Mesendoderm (in vitro differentiated cells): ENCODE results near the gene PALM.

Experiments used
- DNase-seq: peaks from one replicate; pipeline ENCODE4 v3.0.0; 2013
- H2AK5ac ChIP-seq: 2 replicates; pipeline ENCODE4 v1.6.1; 2013; ENCODE audit warnings: low read length, inconsistent platforms
- H2BK120ac ChIP-seq: 2 replicates; pipeline ENCODE4 v1.6.1; 2013; ENCODE audit warnings: low read depth, mild to moderate bottlenecking, low read length, moderate library complexity, mixed read lengths
- H2BK15ac ChIP-seq: replicated peaks from 2 replicates; pipeline ENCODE4 v1.6.1; 2013; ENCODE audit warnings: low read depth, mild to moderate bottlenecking, moderate library complexity
- H2BK5ac ChIP-seq: 2 replicates; pipeline ENCODE4 v1.6.1; 2013; ENCODE audit warnings: low read length, inconsistent platforms
- H3K18ac ChIP-seq: 2 replicates; pipeline ENCODE4 v1.6.1; 2013; ENCODE audit warnings: mild to moderate bottlenecking, low read length, mixed read lengths
- H3K23ac ChIP-seq: one replicate; pipeline ENCODE4 v1.6.1; 2013; ENCODE audit warnings: low read length
- H3K27ac ChIP-seq: 2 replicates; pipeline ENCODE4 v1.5.1; 2013; ENCODE audit warnings: low read depth, mild to moderate bottlenecking, inconsistent platforms, low read length, moderate library complexity
- H3K27me3 ChIP-seq: 2 replicates; pipeline ENCODE4 v1.6.1; 2013; ENCODE audit warnings: low read length, control low read depth, mild to moderate bottlenecking, inconsistent platforms; ENCODE audit not compliant: insufficient read depth, poor library complexity
- H3K36me3 ChIP-seq: 2 replicates; pipeline ENCODE4 v1.6.1; 2013; ENCODE audit warnings: low read length, inconsistent platforms; ENCODE audit not compliant: control insufficient read depth, insufficient read depth
- H3K4ac ChIP-seq: one replicate; pipeline ENCODE4 v1.6.1; 2013; ENCODE audit warnings: low read depth, mild to moderate bottlenecking, low read length, moderate library complexity
- H3K4me1 ChIP-seq: 2 replicates; pipeline ENCODE4 v1.6.1; 2013; ENCODE audit warnings: low read depth, low read length, inconsistent platforms; ENCODE audit not compliant: control insufficient read depth
- H3K4me2 ChIP-seq: 2 replicates; pipeline ENCODE4 v1.6.1; 2013; ENCODE audit warnings: low read length
- H3K4me3 ChIP-seq: 2 replicates; pipeline ENCODE4 v1.5.1; 2013; ENCODE audit warnings: mild to moderate bottlenecking, low read length
- H3K56ac ChIP-seq: one replicate; pipeline ENCODE4 v1.6.1; 2013; ENCODE audit warnings: low read length
- H3K79me1 ChIP-seq: 2 replicates; pipeline ENCODE4 v1.6.1; 2013; ENCODE audit warnings: low read length, inconsistent platforms
- H3K79me2 ChIP-seq: 2 replicates; pipeline ENCODE4 v1.6.1; 2013; ENCODE audit warnings: mild to moderate bottlenecking, low read length; ENCODE audit not compliant: control insufficient read depth, insufficient read depth
- H3K9ac ChIP-seq: 2 replicates; pipeline ENCODE4 v1.6.1; 2013; ENCODE audit warnings: low read length, inconsistent platforms
- H4K5ac ChIP-seq: one replicate; pipeline ENCODE4 v1.6.1; 2013; ENCODE audit warnings: low read length
- H4K8ac ChIP-seq: one replicate; pipeline ENCODE4 v1.6.1; 2013; ENCODE audit warnings: low read depth, mild to moderate bottlenecking, control low read depth, low read length, moderate library complexity
- WGBS: extraction: QIAGEN DNeasy Blood & Tissue Kit; methylation state at CpG from one replicate; pipeline ENCODE4 v1.1.7; 2013; ENCODE audit warnings: low lambda C conversion rate, missing lambda C conversion rate; ENCODE audit not compliant: insufficient coverage; ENCODE audit errors: extremely low coverage; 5-methylcytosine and 5-hydroxymethylcytosine counted together

Gene PALM

DNA sequence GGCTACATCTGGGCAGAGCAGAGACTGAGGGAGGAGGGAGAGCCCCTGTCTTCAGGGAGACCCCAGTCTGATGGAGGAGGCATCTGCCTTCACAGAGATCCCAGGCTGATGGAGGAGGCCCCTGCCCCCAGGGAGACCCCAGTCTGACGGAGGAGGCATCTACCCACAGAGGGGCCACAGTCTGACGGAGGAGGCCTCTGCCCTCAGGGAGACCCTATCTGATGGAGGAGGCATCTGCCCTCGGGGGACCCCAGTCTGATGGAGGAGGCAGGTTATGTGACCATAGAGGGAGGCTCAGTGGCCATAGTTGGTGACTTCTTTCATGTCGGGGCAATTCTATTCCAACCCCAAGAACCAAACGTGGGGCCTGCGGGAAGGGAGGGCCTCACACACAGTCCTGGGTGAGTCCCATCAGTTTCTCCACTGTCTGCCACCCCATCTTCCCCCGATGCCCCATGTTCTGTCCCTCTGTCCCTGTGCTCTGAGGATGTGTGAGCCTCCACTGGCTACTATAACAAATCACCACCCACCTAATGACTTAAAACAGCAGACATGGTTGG is 56.5 kb downstream of the PALM start:
- H3K4me1 ChIP-seq = no peaks in the 10 kb centered on the region
- WGBS = no CpG with 5 or more reads among the region's 7 CpGs
- H2AK5ac ChIP-seq = no peak overlapping the region
- H4K5ac ChIP-seq = no peak overlapping the region
- no peaks in the 10 kb centered on the region for H3K79me2 ChIP-seq
- no peaks in the 10 kb centered on the region for H3K36me3 ChIP-seq
- no peaks in the 10 kb centered on the region for H3K27me3 ChIP-seq
- H4K8ac ChIP-seq = no peak overlapping the region
- no peak overlapping the region for H2BK15ac ChIP-seq
- H3K9ac ChIP-seq = no peak overlapping the region
- H2BK5ac ChIP-seq = no peak overlapping the region
- DNase-seq = no peak
- H3K4me2 ChIP-seq = no peak overlapping the region
- H3K4me3 ChIP-seq = no peak overlapping the region
- H3K27ac ChIP-seq = no peak overlapping the region
- H3K18ac ChIP-seq = no peak overlapping the region
- H3K56ac ChIP-seq = no peak overlapping the region
- H3K79me1 ChIP-seq = no peaks in the 10 kb centered on the region
- no peak overlapping the region for H2BK120ac ChIP-seq
- H3K4ac ChIP-seq = no peak overlapping the region
- H3K23ac ChIP-seq = no peak overlapping the region

GRCh38 chr19:768424-768823 is 59.7 kb downstream of the PALM start:
- H3K23ac ChIP-seq = no peak overlapping the region
- no peak overlapping the region for H2BK5ac ChIP-seq
- H3K27me3 ChIP-seq = no peaks in the 10 kb centered on the region
- H2AK5ac ChIP-seq = no peak overlapping the region
- no peak for DNase-seq
- WGBS = no CpG with 5 or more reads among the region's 14 CpGs
- H3K79me1 ChIP-seq = no peaks in the 10 kb centered on the region
- H3K4me1 ChIP-seq = no peaks in the 10 kb centered on the region
- H3K4me2 ChIP-seq = no peak overlapping the region
- H3K9ac ChIP-seq = no peak overlapping the region
- H4K5ac ChIP-seq = no peak overlapping the region
- H3K4me3 ChIP-seq = no peak overlapping the region
- H3K18ac ChIP-seq = no peak overlapping the region
- H3K79me2 ChIP-seq = no peaks in the 10 kb centered on the region
- H3K27ac ChIP-seq = no peak overlapping the region
- H3K4ac ChIP-seq = no peak overlapping the region
- no peak overlapping the region for H2BK120ac ChIP-seq
- no peak overlapping the region for H2BK15ac ChIP-seq
- H3K56ac ChIP-seq = no peak overlapping the region
- H4K8ac ChIP-seq = no peak overlapping the region
- H3K36me3 ChIP-seq = no peaks in the 10 kb centered on the region

DNA sequence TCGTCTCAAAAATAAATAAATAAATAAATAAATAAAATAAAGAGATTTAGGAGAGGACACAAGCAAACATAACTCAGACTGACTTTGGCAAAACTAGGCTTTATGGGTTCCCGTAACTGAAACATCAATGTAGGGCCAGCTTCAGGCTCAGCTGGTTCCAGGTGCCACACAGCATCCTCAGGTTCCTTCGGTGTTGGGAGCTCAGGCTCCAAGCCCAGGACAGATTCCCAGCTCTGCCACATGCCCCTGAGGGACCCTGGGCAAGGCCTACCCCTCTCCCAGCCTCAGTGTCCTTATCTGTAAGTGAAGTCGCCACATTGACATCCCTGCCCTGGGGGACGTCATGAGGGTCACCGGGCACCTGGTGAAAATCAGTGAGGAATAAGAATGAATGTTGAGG is 60.9 kb downstream of the PALM start:
- H3K4me2 ChIP-seq = no peak overlapping the region
- H3K79me1 ChIP-seq = no peaks in the 10 kb centered on the region
- H3K4me3 ChIP-seq = no peak overlapping the region
- H2BK120ac ChIP-seq = no peak overlapping the region
- no peaks in the 10 kb centered on the region for H3K36me3 ChIP-seq
- no peak overlapping the region for H3K9ac ChIP-seq
- H3K27me3 ChIP-seq = no peaks in the 10 kb centered on the region
- H3K27ac ChIP-seq = no peak overlapping the region
- H3K56ac ChIP-seq = no peak overlapping the region
- no peak overlapping the region for H3K23ac ChIP-seq
- no peak overlapping the region for H3K18ac ChIP-seq
- H4K8ac ChIP-seq = no peak overlapping the region
- no peak overlapping the region for H3K4ac ChIP-seq
- no peaks in the 10 kb centered on the region for H3K4me1 ChIP-seq
- H2BK5ac ChIP-seq = no peak overlapping the region
- DNase-seq = no peak
- H2BK15ac ChIP-seq = no peak overlapping the region
- no CpG with 5 or more reads among the region's 6 CpGs for WGBS
- no peak overlapping the region for H4K5ac ChIP-seq
- H3K79me2 ChIP-seq = no peaks in the 10 kb centered on the region
- no peak overlapping the region for H2AK5ac ChIP-seq

DNA sequence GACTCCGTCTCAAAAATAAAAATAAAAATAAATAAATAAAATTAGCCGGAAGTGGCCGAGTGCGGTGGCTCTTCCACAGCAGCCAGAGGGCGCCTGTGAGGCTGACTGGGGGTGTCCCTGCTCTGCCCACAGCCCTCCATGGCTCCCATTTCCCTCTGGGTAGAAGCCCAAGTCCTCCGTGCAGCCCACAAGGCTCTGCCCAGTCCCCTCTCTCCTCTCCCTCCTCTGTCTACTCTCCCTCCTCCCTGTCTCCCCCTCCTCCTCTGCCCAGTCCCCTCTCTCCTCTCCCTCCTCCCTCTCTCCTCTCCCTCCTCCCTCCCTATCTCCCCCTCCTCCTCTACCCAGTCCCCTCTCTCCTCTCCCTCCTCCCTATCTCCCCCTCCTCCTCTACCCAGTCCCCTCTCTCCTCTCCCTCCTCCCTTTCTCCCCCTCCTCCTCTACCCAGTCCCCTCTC is 62.6 kb downstream of the PALM start:
- no peak overlapping the region for H2BK5ac ChIP-seq
- H3K79me2 ChIP-seq = no peaks in the 10 kb centered on the region
- DNase-seq = peak; percentile 71
- H3K4ac ChIP-seq = no peak overlapping the region
- H3K18ac ChIP-seq = no peak overlapping the region
- no CpG with 5 or more reads among the region's 6 CpGs for WGBS
- H3K4me2 ChIP-seq = no peak overlapping the region
- no peak overlapping the region for H2BK120ac ChIP-seq
- no peaks in the 10 kb centered on the region for H3K79me1 ChIP-seq
- H2AK5ac ChIP-seq = no peak overlapping the region
- no peak overlapping the region for H4K8ac ChIP-seq
- no peak overlapping the region for H3K4me3 ChIP-seq
- no peak overlapping the region for H3K9ac ChIP-seq
- no peak overlapping the region for H3K27ac ChIP-seq
- no peaks in the 10 kb centered on the region for H3K36me3 ChIP-seq
- H2BK15ac ChIP-seq = no peak overlapping the region
- H3K4me1 ChIP-seq = no peaks in the 10 kb centered on the region
- H3K23ac ChIP-seq = no peak overlapping the region
- no peak overlapping the region for H4K5ac ChIP-seq
- H3K56ac ChIP-seq = no peak overlapping the region
- no peaks in the 10 kb centered on the region for H3K27me3 ChIP-seq

- Histone ChIP-seq H3K9ac (no peak overlapping the region), H3K4me1 (no peaks in the 10 kb centered on the region), H3K18ac (no peak overlapping the region), H3K56ac (no peak overlapping the region), H4K8ac (no peak overlapping the region), H3K79me2 (no peaks in the 10 kb centered on the region), H3K23ac (no peak overlapping the region), H2BK120ac (no peak overlapping the region), H3K27ac (no peak overlapping the region), H2BK15ac (no peak overlapping the region), H2BK5ac (no peak overlapping the region), H3K4me3 (no peak overlapping the region), H3K36me3 (no peaks in the 10 kb centered on the region), H2AK5ac (no peak overlapping the region), H3K27me3 (no peaks in the 10 kb centered on the region), H4K5ac (no peak overlapping the region), H3K4me2 (no peak overlapping the region), H3K4ac (no peak overlapping the region), H3K79me1 (no peaks in the 10 kb centered on the region)
- DNase-seq = no peak
- WGBS = no CpG with 5 or more reads among the region's 5 CpGs
These were observed 63.3 kb downstream of the PALM start for GRCh38 chr19:772063-772462.

- no peaks in the 10 kb centered on the region for H3K27me3 ChIP-seq
- H2BK5ac ChIP-seq = no peak overlapping the region
- no peak overlapping the region for H2BK120ac ChIP-seq
- no peaks in the 10 kb centered on the region for H3K36me3 ChIP-seq
- no peak overlapping the region for H2BK15ac ChIP-seq
- H2AK5ac ChIP-seq = no peak overlapping the region
- no peaks in the 10 kb centered on the region for H3K79me1 ChIP-seq
- no peak overlapping the region for H3K9ac ChIP-seq
- no peak overlapping the region for H3K4ac ChIP-seq
- DNase-seq = peak; percentile 53
- H3K23ac ChIP-seq = no peak overlapping the region
- H3K79me2 ChIP-seq = no peaks in the 10 kb centered on the region
- H3K27ac ChIP-seq = no peak overlapping the region
- no peak overlapping the region for H3K4me3 ChIP-seq
- no peak overlapping the region for H3K56ac ChIP-seq
- no peaks in the 10 kb centered on the region for H3K4me1 ChIP-seq
- no peak overlapping the region for H3K18ac ChIP-seq
- no peak overlapping the region for H4K5ac ChIP-seq
- H4K8ac ChIP-seq = no peak overlapping the region
- no peak overlapping the region for H3K4me2 ChIP-seq
- no CpG with 5 or more reads among the region's 18 CpGs for WGBS
These were observed 64.1 kb downstream of the PALM start for GRCh38 chr19:772730-773436.
